K562 (cell line): ENCODE measurements around the gene RNF145. TPM values are rescaled to one million over a fixed set of nuclear protein-coding genes. Genes with fewer than 3 reads are reported as not detected.

Experiments used
- ATAC-seq: fragments of 200-7000 bp; cut with Tn5 transposase; 3 replicates; pipeline ENCODE4 v1.9.1; 2020; ENCODE audit warnings: moderate library complexity
- BruUV-seq: library from RNA; stranded (reverse); fragments of 400-500 nt; replicated peaks from 2 replicates; lab custom pipeline; 2021; lab: Mats Ljungman, UMichigan
- CTCF ChIA-PET: fragments of 300-600 bp; formaldehyde crosslinking; extraction: SDS; loops from one replicate; lab custom pipeline; 2021; ENCODE audit warnings: low intra/inter-chr PET ratio; lab: Yijun Ruan, JAX
- POLR2A ChIA-PET: fragments of 300-600, 350-650 bp; sonication (Branson Sonifier 250); formaldehyde crosslinking; extraction: SDS; loops from one replicate; lab custom pipeline; 2021; ENCODE audit warnings: antibody characterized with exemption, inconsistent platforms; lab: Yijun Ruan, JAX
- DNase-seq, 4 experiments: peaks; one replicate each; pipeline versions ENCODE4 v3.0.0 to v3.0.0-alpha.2; 2011 to 2018; ENCODE audit warnings: low spot score in 3 of 4, mixed read lengths in 3 of 4; ENCODE audit errors: extremely low read depth in 1 of 4
- FAIRE-seq: peaks from 2 replicates; lab custom pipeline; 2011; peaks lifted over from hg19 to GRCh38; lab: Jason Lieb, UNC
- H2AFZ ChIP-seq: 2 replicates; pipeline ENCODE4 v1.6.0; 2011; ENCODE audit warnings: low read depth, low read length, control low read depth, inconsistent platforms
- H3K27ac ChIP-seq: fragments of 200-600 bp; 3 replicates; pipeline ENCODE4 v1.8.0; 2011; ENCODE audit warnings: low read depth, mild to moderate bottlenecking, control low read depth, inconsistent platforms, low read length, moderate library complexity, mixed read lengths; ENCODE audit errors: extremely low read depth
- H3K27me3 ChIP-seq, 2 experiments: fragments of 300-600 bp in 1 of 2; 2 replicates in 1 of 2; 3 replicates in 1 of 2; pipeline versions ENCODE4 v1.6.0 to v1.8.0; 2011; ENCODE audit warnings: inconsistent platforms in 2 of 2, low read length in 2 of 2, mild to moderate bottlenecking in 1 of 2, mixed read lengths in 1 of 2, moderate library complexity in 1 of 2; ENCODE audit not compliant: control insufficient read depth in 2 of 2, insufficient read depth in 2 of 2
- H3K36me3 ChIP-seq: fragments of 300-600 bp; 3 replicates; pipeline ENCODE4 v1.8.0; 2011; ENCODE audit warnings: mild to moderate bottlenecking, low read length, inconsistent platforms; ENCODE audit not compliant: control insufficient read depth, insufficient read depth
- H3K4me1 ChIP-seq, 2 experiments: fragments of 200-600 bp in 1 of 2; replicated peaks in 1 of 2; 2 replicates in 1 of 2; 3 replicates in 1 of 2; pipeline versions ENCODE4 v1.5.1 to v1.8.0; 2011; ENCODE audit warnings: inconsistent platforms in 2 of 2, low read length in 2 of 2, mild to moderate bottlenecking in 1 of 2, mixed read lengths in 1 of 2, moderate library complexity in 1 of 2; ENCODE audit not compliant: control insufficient read depth in 2 of 2, insufficient read depth in 2 of 2
- H3K4me2 ChIP-seq: 2 replicates; pipeline ENCODE4 v1.6.1; 2011; ENCODE audit warnings: low read length, control low read depth, inconsistent platforms, mixed read lengths; ENCODE audit not compliant: insufficient read depth
- H3K4me3 ChIP-seq: fragments of 200-600 bp; sonication (generic), shearing (Covaris generic); 2 replicates; pipeline ENCODE4 v1.5.1; 2016; ENCODE audit warnings: control low read depth, inconsistent platforms
- H3K79me2 ChIP-seq: fragments of 200-600 bp; 3 replicates; pipeline ENCODE4 v1.8.0; 2011; ENCODE audit warnings: low read length, inconsistent platforms; ENCODE audit not compliant: control insufficient read depth, insufficient read depth
- H3K9ac ChIP-seq, 2 experiments: 2 replicates each; pipeline versions ENCODE4 v1.6.0 to v1.6.1; 2011; ENCODE audit warnings: low read depth in 2 of 2, low read length in 2 of 2, control low read depth in 1 of 2, inconsistent platforms in 1 of 2, mild to moderate bottlenecking in 1 of 2, mixed read lengths in 1 of 2; ENCODE audit not compliant: insufficient read depth in 1 of 2
- H3K9me1 ChIP-seq: one replicate; pipeline ENCODE4 v1.6.0; 2011; ENCODE audit warnings: inconsistent platforms, mild to moderate bottlenecking, low read length, moderate library complexity; ENCODE audit not compliant: control insufficient read depth, insufficient read depth
- H3K9me3 ChIP-seq: replicated peaks from 2 replicates; pipeline ENCODE4 v1.5.1; 2011; ENCODE audit warnings: low read depth, low read length, inconsistent platforms; ENCODE audit not compliant: control insufficient read depth, insufficient read depth
- H4K20me1 ChIP-seq: replicated peaks from 2 replicates; pipeline ENCODE4 v1.6.1; 2011; ENCODE audit warnings: low read length, inconsistent platforms, mixed read lengths; ENCODE audit not compliant: control insufficient read depth, insufficient read depth
- C11orf30 ChIP-seq: fragments of 450-650 bp; IDR thresholded peaks from 2 replicates; pipeline ENCODE4 v1.6.1; 2016; ENCODE audit warnings: low read depth, mild to moderate bottlenecking
- DMBX1 ChIP-seq: fragments of 250-450 bp; sonication (Bioruptor Pico); IDR thresholded peaks from 2 replicates; pipeline ENCODE4 v1.8.0; 2022; ENCODE audit warnings: inconsistent platforms, mild to moderate bottlenecking, moderate library complexity, borderline replicate concordance
- HEY1 ChIP-seq: fragments of 250-450 bp; sonication (Bioruptor Pico); IDR thresholded peaks from 2 replicates; pipeline ENCODE4 v1.5.0; 2020; ENCODE audit warnings: mild to moderate bottlenecking, moderate library complexity, borderline replicate concordance
- HNRNPLL ChIP-seq: fragments of 200-400 bp; formaldehyde crosslinking; IDR thresholded peaks from 2 replicates; pipeline ENCODE4 v1.6.1; 2017; ENCODE audit warnings: low read length, low read depth, mild to moderate bottlenecking; ENCODE audit not compliant: poor library complexity, severe bottlenecking
- MAFF ChIP-seq: IDR thresholded peaks from 2 replicates; pipeline ENCODE4 v1.6.1; 2012; ENCODE audit warnings: low read length, improper control_type of control experiment
- MAFG ChIP-seq: fragments of 450-650 bp; conservative IDR thresholded peaks from 2 replicates; pipeline ENCODE4 v1.6.1; 2016; ENCODE audit warnings: missing genetic modification characterization, missing compliant biosample characterization
- MEF2D ChIP-seq: conservative IDR thresholded peaks from 2 replicates; pipeline ENCODE4 v1.6.1; 2016; ENCODE audit warnings: low read depth, missing genetic modification characterization, missing compliant biosample characterization
- MITF ChIP-seq: IDR thresholded peaks from 2 replicates; pipeline ENCODE4 v1.6.1; 2014; ENCODE audit warnings: antibody characterized with exemption
- PHTF2 ChIP-seq: fragments of 250-450 bp; sonication (Bioruptor Pico); IDR thresholded peaks from 2 replicates; pipeline ENCODE4 v1.5.0; 2021; ENCODE audit warnings: mild to moderate bottlenecking
- PRMT5 ChIP-seq: sonication (generic); formaldehyde crosslinking; IDR thresholded peaks from 2 replicates; pipeline ENCODE4 v1.5.0; 2020; ENCODE audit warnings: missing genetic modification reagents
- PTTG1 ChIP-seq: fragments of 450-650 bp; IDR thresholded peaks from 2 replicates; pipeline ENCODE4 v1.6.1; 2016; ENCODE audit warnings: low read depth, mild to moderate bottlenecking, missing genetic modification characterization, missing compliant biosample characterization
- ZBTB8A ChIP-seq: fragments of 450-650 bp; IDR thresholded peaks from 2 replicates; pipeline ENCODE4 v1.6.1; 2018; ENCODE audit warnings: mild to moderate bottlenecking, moderate library complexity; ENCODE audit not compliant: partially characterized antibody
- ZNF146 ChIP-seq: IDR thresholded peaks from one replicate; pipeline ENCODE4 v1.6.1; 2018; ENCODE audit warnings: missing compliant biosample characterization; ENCODE audit not compliant: unreplicated experiment
- ZNF24 ChIP-seq: fragments of 450-650 bp; IDR thresholded peaks from 2 replicates; pipeline ENCODE4 v1.6.1; 2016
- WGBS: fragments of 100-300 bp; shearing (Covaris generic); methylation state at CpG from one replicate; pipeline ENCODE4 v1.1.6; 2016; ENCODE audit warnings: low coverage, mixed read lengths; ENCODE audit not compliant: insufficient coverage; ENCODE audit errors: missing lambda C conversion rate; 5-methylcytosine and 5-hydroxymethylcytosine counted together
- in situ Hi-C: fragments of 300-500 bp; cut with MboI; formaldehyde crosslinking; loops from 4 replicates; pipeline ENCODE4 v1.15.0; 2018; ENCODE audit warnings: inconsistent platforms, mixed read lengths
- intact Hi-C: fragments of 100-400 bp; cut with micrococcal nuclease; formaldehyde crosslinking; loops from 2 replicates; pipeline ENCODE4 v1.14.2; 2022
- polyA plus RNA-seq, 8 experiments: library from polyadenylated mRNA; depleted of rRNA in 4 of 8; stranded (reverse) in 5 of 8; unstranded in 3 of 8; fragments of >200 nt; fragmentation: Nextera tagmentation in 2 of 8; fragmentation: Illumina TruSeq in 1 of 8; extraction: Ambion mirVana in 2 of 8; extraction: Trizol in 1 of 8; gene quantifications; 2 replicates each; pipeline versions ENCODE4 v1.2.1 to v1.2.3, GENCODE V29; 2011 to 2014; ENCODE audit warnings: inconsistent platforms in 1 of 8, missing spikeins in 1 of 8
- total RNA-seq, 7 experiments: library from RNA; depleted of rRNA in 6 of 7; stranded (reverse); fragments of >200 nt in 6 of 7; fragmentation: Illumina TruSeq in 2 of 7; extraction: Trizol in 2 of 7; gene quantifications; 2 replicates each; pipeline versions ENCODE4 v1.2.1 to v1.2.3, GENCODE V29; 2011 to 2021; ENCODE audit warnings: low replicate concordance in 1 of 7
- TF ChIP-seq, protein P1 (sequence below): fragments of 250-450 bp; sonication (Bioruptor Pico); IDR thresholded peaks from 2 replicates; pipeline ENCODE4 v1.4.0; 2020; ENCODE audit warnings: mild to moderate bottlenecking, moderate library complexity

Gene RNF145
- total and polyA plus RNA-seq, 9 of the 15 experiments (the other 6 are each of a cell fraction or from before 2014, with no cell fraction given) = 13.6 to 40.7 (median 25.4) TPM

DNA sequence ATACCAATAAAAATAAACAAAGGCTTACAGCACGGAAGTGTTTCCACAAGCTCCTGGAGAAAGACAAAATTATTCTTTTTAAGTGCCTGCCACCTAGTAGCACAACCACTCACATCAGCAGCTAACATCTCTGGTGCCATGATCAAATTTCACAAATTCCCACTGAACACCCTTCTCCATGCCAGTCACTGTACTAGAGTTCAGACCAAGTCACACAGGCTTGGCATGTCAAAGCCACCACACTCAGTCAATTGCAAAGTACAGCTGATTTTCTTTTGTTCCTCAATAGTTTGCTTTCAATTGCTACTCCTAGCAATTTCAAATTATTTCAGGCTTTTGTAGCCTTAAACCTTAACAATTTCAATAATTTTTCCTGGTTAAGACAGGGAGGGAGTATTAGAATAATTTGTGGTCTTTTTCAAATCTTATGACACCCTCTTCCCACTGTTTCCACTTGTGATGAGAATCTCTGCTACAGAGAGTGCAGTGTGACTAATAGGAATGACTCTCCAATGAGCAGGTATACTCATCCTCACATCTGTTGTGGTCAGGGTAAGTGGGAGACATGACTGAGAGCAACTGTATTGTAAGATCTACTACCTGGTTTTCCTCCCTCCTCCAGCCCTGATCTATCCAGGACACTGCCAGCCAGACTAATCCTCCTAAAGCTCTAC is 46.2 kb downstream of the RNF145 start (continued):
- no peak for TF ChIP-seq MITF

DNA sequence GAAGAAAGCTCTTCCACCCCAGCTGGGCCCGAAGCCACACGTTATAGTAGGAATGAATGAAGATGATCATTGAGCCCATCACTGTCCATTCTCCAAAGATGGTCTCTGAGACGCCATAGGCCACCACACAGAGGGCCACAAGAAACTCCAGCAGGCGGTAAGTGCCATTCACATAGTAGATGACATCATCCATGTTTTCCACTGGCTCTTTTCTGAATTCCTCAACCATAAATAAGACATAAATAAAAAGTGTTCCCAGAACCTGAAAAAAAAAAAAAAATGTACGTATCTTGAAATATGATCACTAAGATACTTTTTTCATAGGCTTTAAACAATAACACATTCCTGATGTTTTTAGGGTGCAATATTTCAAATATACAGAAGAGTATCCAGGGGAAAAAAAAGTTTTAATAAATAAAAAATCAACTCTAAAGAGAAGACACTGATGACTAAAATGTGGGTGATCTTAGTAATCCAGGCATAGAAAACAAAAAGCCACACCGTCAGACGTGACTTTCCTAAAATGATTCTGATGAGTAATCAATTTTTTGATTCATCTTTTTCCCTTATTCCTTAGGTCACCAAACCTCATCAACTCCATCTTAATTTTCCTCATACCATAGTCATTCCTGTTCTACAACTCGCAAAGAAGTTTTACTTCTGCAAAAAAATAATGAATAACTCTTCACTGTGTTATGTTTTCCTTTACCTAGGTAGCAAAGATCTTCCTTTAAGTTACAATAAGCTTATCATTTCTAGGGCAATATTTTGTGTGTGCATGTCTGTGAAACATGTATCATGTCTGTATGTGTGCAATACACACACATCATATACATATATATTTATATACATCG is 47.8 kb downstream of the RNF145 start:
- no peak overlapping the region for H2AFZ ChIP-seq
- H3K9ac ChIP-seq = no peak overlapping the region
- BruUV-seq = no TSS peak
- 99% methylated on average over 9 of the region's 9 CpGs for WGBS
- ChIA-PET POLR2A (no interaction called here), CTCF (no interaction called here)
- 0 out of 2 replicates have a peak, but pooled peaks cover 4% of the 10 kb centered on the region for H4K20me1 ChIP-seq
- H3K79me2 ChIP-seq = 0 out of 3 replicates have a peak, but pooled peaks cover 2% of the 10 kb centered on the region
- no peak overlapping the region for H3K4me3 ChIP-seq
- no peak overlapping the region for H3K4me2 ChIP-seq
- FAIRE-seq = peak; percentile 23
- no peaks in the 10 kb centered on the region for H3K4me1 ChIP-seq
- intact Hi-C loops = no loop called here
- H3K27me3 ChIP-seq = no peaks in the 10 kb centered on the region
- H3K36me3 ChIP-seq = peaks cover 82% of the 10 kb centered on the region
- H3K9me1 ChIP-seq = no peaks in the 10 kb centered on the region
- in situ Hi-C loops = loop anchor here (10.0 to 25.0 kb wide), 2 partner anchors 263 to 826 kb away; no protein-coding TSS in a partner anchor
- no peak for ATAC-seq
- no peak for DNase-seq
- no peaks in the 10 kb centered on the region for H3K9me3 ChIP-seq
- H3K27ac ChIP-seq = no peak overlapping the region
- TF ChIP-seq PTTG1 (no peak), MAFG (tag) (peak; percentile 74), ZNF146 (CRISPR knock-in tag) (no peak), PHTF2 (CRISPR knock-in tag) (no peak), ZNF24 (no peak), DMBX1 (no peak), MEF2D (tag) (no peak), HEY1 (CRISPR knock-in tag) (no peak), ZBTB8A (no peak), PRMT5 (CRISPR knock-in tag) (no peak), HNRNPLL (no peak), C11orf30 (peak; percentile 77), MAFF (peak; percentile 73)
- TF ChIP-seq, protein P1, sequence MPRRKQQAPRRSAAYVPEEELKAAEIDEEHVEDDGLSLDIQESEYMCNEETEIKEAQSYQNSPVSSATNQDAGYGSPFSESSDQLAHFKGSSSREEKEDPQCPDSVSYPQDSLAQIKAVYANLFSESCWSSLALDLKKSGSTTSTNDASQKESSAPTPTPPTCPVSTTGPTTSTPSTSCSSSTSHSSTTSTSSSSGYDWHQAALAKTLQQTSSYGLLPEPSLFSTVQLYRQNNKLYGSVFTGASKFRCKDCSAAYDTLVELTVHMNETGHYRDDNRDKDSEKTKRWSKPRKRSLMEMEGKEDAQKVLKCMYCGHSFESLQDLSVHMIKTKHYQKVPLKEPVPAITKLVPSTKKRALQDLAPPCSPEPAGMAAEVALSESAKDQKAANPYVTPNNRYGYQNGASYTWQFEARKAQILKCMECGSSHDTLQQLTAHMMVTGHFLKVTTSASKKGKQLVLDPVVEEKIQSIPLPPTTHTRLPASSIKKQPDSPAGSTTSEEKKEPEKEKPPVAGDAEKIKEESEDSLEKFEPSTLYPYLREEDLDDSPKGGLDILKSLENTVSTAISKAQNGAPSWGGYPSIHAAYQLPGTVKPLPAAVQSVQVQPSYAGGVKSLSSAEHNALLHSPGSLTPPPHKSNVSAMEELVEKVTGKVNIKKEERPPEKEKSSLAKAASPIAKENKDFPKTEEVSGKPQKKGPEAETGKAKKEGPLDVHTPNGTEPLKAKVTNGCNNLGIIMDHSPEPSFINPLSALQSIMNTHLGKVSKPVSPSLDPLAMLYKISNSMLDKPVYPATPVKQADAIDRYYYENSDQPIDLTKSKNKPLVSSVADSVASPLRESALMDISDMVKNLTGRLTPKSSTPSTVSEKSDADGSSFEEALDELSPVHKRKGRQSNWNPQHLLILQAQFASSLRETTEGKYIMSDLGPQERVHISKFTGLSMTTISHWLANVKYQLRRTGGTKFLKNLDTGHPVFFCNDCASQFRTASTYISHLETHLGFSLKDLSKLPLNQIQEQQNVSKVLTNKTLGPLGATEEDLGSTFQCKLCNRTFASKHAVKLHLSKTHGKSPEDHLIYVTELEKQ (CRISPR knock-in tag) = no peak
